HepG2 (cell line): ENCODE measurements around the gene CDK7. TPM values are rescaled to one million over a fixed set of nuclear protein-coding genes. Genes with fewer than 3 reads are reported as not detected.

Experiments used
- ATAD3A ChIP-seq: sonication (generic); formaldehyde crosslinking; IDR thresholded peaks from 2 replicates; pipeline ENCODE4 v1.4.0; 2020; ENCODE audit warnings: missing genetic modification reagents
- ELF3 ChIP-seq: IDR thresholded peaks from 2 replicates; pipeline ENCODE4 v1.6.1; 2016; ENCODE audit warnings: missing genetic modification reagents, missing compliant biosample characterization
- LCORL ChIP-seq, 2 experiments: fragments of 450-650 bp in 1 of 2; sonication (generic) in 1 of 2; formaldehyde crosslinking in 1 of 2; IDR thresholded peaks; 2 replicates each; pipeline versions ENCODE4 v1.5.0 to v1.6.1; 2017 to 2020; ENCODE audit warnings: antibody characterized with exemption in 1 of 2, missing genetic modification reagents in 1 of 2
- MBD4 ChIP-seq: IDR thresholded peaks from 2 replicates; pipeline ENCODE4 v1.6.1; 2012; ENCODE audit warnings: low read length, inconsistent platforms, borderline replicate concordance
- MED1 ChIP-seq: sonication (generic); formaldehyde crosslinking; IDR thresholded peaks from 2 replicates; pipeline ENCODE4 v1.4.0; 2020; ENCODE audit warnings: missing genetic modification reagents
- NFRKB ChIP-seq: fragments of 450-650 bp; IDR thresholded peaks from 2 replicates; pipeline ENCODE4 v1.6.1; 2017
- PCBP2 ChIP-seq: fragments of 200-400 bp; formaldehyde crosslinking; optimal IDR thresholded peaks from 2 replicates; pipeline ENCODE3; 2018; ENCODE audit warnings: low read length, low read depth; ENCODE audit not compliant: poor library complexity, severe bottlenecking
- PRDM15 ChIP-seq: sonication (generic); formaldehyde crosslinking; IDR thresholded peaks from 2 replicates; pipeline ENCODE4 v1.4.0; 2020; ENCODE audit warnings: missing genetic modification reagents
- ZNF143 ChIP-seq: sonication (generic); formaldehyde crosslinking; IDR thresholded peaks from 2 replicates; pipeline ENCODE4 v1.4.0; 2020; ENCODE audit warnings: missing genetic modification reagents
- ZNF329 ChIP-seq: sonication (generic); formaldehyde crosslinking; IDR thresholded peaks from 2 replicates; pipeline ENCODE4 v1.9.0; 2021; ENCODE audit warnings: low read depth, mild to moderate bottlenecking, missing genetic modification reagents
- ZNF710 ChIP-seq: sonication (generic); formaldehyde crosslinking; IDR thresholded peaks from 2 replicates; pipeline ENCODE4 v1.5.0; 2020; ENCODE audit warnings: mild to moderate bottlenecking, missing genetic modification reagents, borderline replicate concordance
- ZNF878 ChIP-seq: sonication (generic); formaldehyde crosslinking; IDR thresholded peaks from 2 replicates; pipeline ENCODE4 v1.8.1; 2023; ENCODE audit warnings: mild to moderate bottlenecking, missing genetic modification reagents, moderate library complexity
- polyA plus RNA-seq, 8 experiments: library from polyadenylated mRNA; depleted of rRNA in 3 of 8; stranded (reverse) in 7 of 8; unstranded in 1 of 8; fragments of >200 nt; fragmentation: Illumina TruSeq in 4 of 8; extraction: Trizol in 4 of 8; gene quantifications; 2 replicates each; pipeline versions ENCODE4 v1.2.1 to v1.2.3, GENCODE V29; 2011 to 2016; ENCODE audit warnings: low read depth in 4 of 8, missing spikeins in 1 of 8, mixed read lengths in 1 of 8; ENCODE audit not compliant: insufficient read depth in 1 of 8
- total RNA-seq, 5 experiments: library from RNA; depleted of rRNA; stranded (reverse); fragments of >200 nt; fragmentation: Illumina TruSeq; extraction: Trizol; gene quantifications; 2 replicates each; pipeline ENCODE4 v1.2.3, GENCODE V29; 2016; ENCODE audit warnings: low read depth in 1 of 5

Gene CDK7
- total and polyA plus RNA-seq, 2 of the 13 experiments (the other 11 are each of a cell fraction or from before 2014, with no cell fraction given), result 41.2 to 54.9 TPM

GRCh38 chr5:69276422-69277174, 41.9 kb downstream of the CDK7 start (continued):
- TF ChIP-seq ZNF878 (CRISPR knock-in tag) (no peak), ZNF143 (CRISPR knock-in tag) (no peak), ZNF329 (CRISPR knock-in tag) (no peak), NFRKB (no peak), PRDM15 (CRISPR knock-in tag) (no peak), MED1 (peak; percentile 46), LCORL (IDR thresholded peaks at IDR 0.05) (0 out of 2 replicates have a peak, but pooled peaks have one; percentile 19), LCORL (CRISPR knock-in tag; IDR thresholded peaks at IDR 0.05) (no peak), MBD4 (no peak), PCBP2 (no peak), ATAD3A (CRISPR knock-in tag) (no peak), ZNF710 (no peak), ELF3 (0 out of 2 replicates have a peak, but pooled peaks have one; percentile 48)
